A549 (cell line): ENCODE data around the gene TUBB3.

Source experiments
- BHLHE40 ChIP-seq: IDR thresholded peaks from 2 replicates; pipeline ENCODE4 v1.6.1; 2012; ENCODE audit warnings: low read depth, low read length, inconsistent platforms
- CHD2 ChIP-seq: fragments of 150-350 bp; IDR thresholded peaks from 2 replicates; pipeline ENCODE4 v1.6.1; 2014; ENCODE audit warnings: low read length; ENCODE audit not compliant: partially characterized antibody
- CTCF ChIP-seq: fragments of >200 bp; sonication (Bioruptor Twin); formaldehyde crosslinking; IDR thresholded peaks from 3 replicates; pipeline ENCODE4 v1.5.1; 2016
- EP300 ChIP-seq, 2 experiments: fragments of >200 bp; sonication (Bioruptor Twin); formaldehyde crosslinking; IDR thresholded peaks; 2 replicates in 1 of 2; 3 replicates in 1 of 2; pipeline ENCODE4 v1.6.1; 2016 to 2017
- KDM1A ChIP-seq: fragments of 200-600 bp; sonication (generic); IDR thresholded peaks from 2 replicates; pipeline ENCODE4 v1.6.1; 2016; ENCODE audit warnings: low read depth, mild to moderate bottlenecking
- MAX ChIP-seq: IDR thresholded peaks from 2 replicates; pipeline ENCODE4 v1.6.1; 2012
- POLR2A ChIP-seq: IDR thresholded peaks from 2 replicates; pipeline ENCODE4 v1.6.1; 2012; ENCODE audit warnings: mild to moderate bottlenecking, low read length
- RAD21 ChIP-seq, 2 experiments: fragments of >200 bp in 1 of 2; sonication (Bioruptor Twin) in 1 of 2; formaldehyde crosslinking in 1 of 2; IDR thresholded peaks in 1 of 2; conservative IDR thresholded peaks in 1 of 2; 2 replicates in 1 of 2; 3 replicates in 1 of 2; pipeline ENCODE4 v1.6.1; 2012 to 2018; ENCODE audit warnings: inconsistent platforms in 1 of 2
- RARB ChIP-seq: fragments of 250-450 bp; sonication (Bioruptor Pico); IDR thresholded peaks from 2 replicates; pipeline ENCODE4 v1.8.0; 2021; ENCODE audit warnings: mild to moderate bottlenecking, moderate library complexity
- USF2 ChIP-seq: fragments of 450-650 bp; IDR thresholded peaks from 2 replicates; pipeline ENCODE4 v1.6.1; 2014; ENCODE audit warnings: antibody characterized with exemption

GRCh38 chr16:89884041-89884421, 39.1 kb upstream of the TUBB3 start:
- TF ChIP-seq CTCF (no peak), RAD21 (conservative IDR thresholded peaks at IDR 0.05 in 1 of 2, IDR thresholded peaks at IDR 0.05 in 1 of 2) (no peak), KDM1A (no peak), RARB (CRISPR knock-in tag) (no peak), POLR2A (no peak), MAX (no peak), CHD2 (no peak), EP300 (IDR thresholded peaks at IDR 0.05) (no peak), USF2 (no peak), BHLHE40 (no peak)
